IPS-NIHi7 (cell line): ENCODE data around the gene TAF11L6.
"Not testable (repeated sequence)": the region's sequence is repeated elsewhere in the genome, so short reads cannot be mapped to it uniquely, and the experiment has no call there.

Experiments
- DNase-seq: peaks from one replicate; pipeline ENCODE4 v3.0.0; 2012; ENCODE audit warnings: mixed read lengths; ENCODE audit errors: extremely low spot score

Gene TAF11L6

GRCh38 chr5:17528369-17528768 is at the start of gene TAF11L6:
TSS of gene TAF11L6 (plus strand) at chr5:17528669.
- not testable (repeated sequence) for DNase-seq

GRCh38 chr5:17481378-17481777 is 47.1 kb upstream of the TAF11L6 start:
- DNase-seq = no peak

GRCh38 chr5:17482790-17483189 is 45.7 kb upstream of the TAF11L6 start:
- no peak for DNase-seq

- not testable (repeated sequence) for DNase-seq
Observed at GRCh38 chr5:17486464-17487173, 41.9 kb upstream of the TAF11L6 start.

- no peak for DNase-seq
Observed at GRCh38 chr5:17487174-17487512, 41.3 kb upstream of the TAF11L6 start.

- DNase-seq = not testable (repeated sequence)
Observed at GRCh38 chr5:17491257-17491656, 37.2 kb upstream of the TAF11L6 start.

GRCh38 chr5:17492770-17493169 is 35.7 kb upstream of the TAF11L6 start:
- no peak for DNase-seq

- DNase-seq = no peak
Observed at GRCh38 chr5:17497446-17497845, 31.0 kb upstream of the TAF11L6 start.

- DNase-seq = not testable (repeated sequence)
Observed at GRCh38 chr5:17497931-17498330, 30.5 kb upstream of the TAF11L6 start, which contains the start of gene TAF11L2. TSS of gene TAF11L2 (plus strand) at chr5:17498231.

- DNase-seq = no peak
Observed at GRCh38 chr5:17511775-17512325, 16.6 kb upstream of the TAF11L6 start.

- DNase-seq = not testable (repeated sequence)
Observed at GRCh38 chr5:17517526-17517925, 10.9 kb upstream of the TAF11L6 start.

GRCh38 chr5:17518067-17518466 is 10.4 kb upstream of the TAF11L6 start, which contains the start of gene TAF11L3:
TSS of gene TAF11L3 (plus strand) at chr5:17518367.
- DNase-seq = not testable (repeated sequence)

GRCh38 chr5:17519508-17519907 is 9.0 kb upstream of the TAF11L6 start:
- DNase-seq = not testable (repeated sequence)

- not testable (repeated sequence) for DNase-seq
Observed at GRCh38 chr5:17521501-17521900, 7.0 kb upstream of the TAF11L6 start, which contains the start of gene TAF11L4. TSS of gene TAF11L4 (plus strand) at chr5:17521801.

- DNase-seq = not testable (repeated sequence)
Observed at GRCh38 chr5:17524935-17525334, 3.5 kb upstream of the TAF11L6 start, which contains the start of gene TAF11L5. TSS of gene TAF11L5 (plus strand) at chr5:17525235.

- DNase-seq = not testable (repeated sequence)
Observed at GRCh38 chr5:17526504-17526903, 2.0 kb upstream of the TAF11L6 start.
